MCF 10A (cell line): ENCODE results near the gene KLHL7. TPM values are rescaled to one million over a fixed set of nuclear protein-coding genes. Genes with fewer than 3 reads are reported as not detected.

Experiments
- BruUV-seq: library from RNA; stranded (reverse); fragments of 400-500 nt; replicated peaks from 2 replicates; lab custom pipeline; 2021; lab: Mats Ljungman, UMichigan
- CTCF ChIA-PET: fragments of 300-600 bp; sonication (Branson Sonifier 250); formaldehyde crosslinking; extraction: SDS; loops from one replicate; lab custom pipeline; 2021; ENCODE audit warnings: antibody characterized with exemption, inconsistent platforms; lab: Yijun Ruan, JAX
- POLR2A ChIA-PET: fragments of 300-600, 350-650 bp; sonication (Branson Sonifier 250); formaldehyde crosslinking; extraction: SDS; loops from one replicate; lab custom pipeline; 2020; ENCODE audit warnings: antibody characterized with exemption, inconsistent platforms; lab: Yijun Ruan, JAX
- DNase-seq: peaks from one replicate; pipeline ENCODE4 v3.0.0-alpha.2; 2018; ENCODE audit not compliant: unreplicated experiment
- H3K27ac Mint-ChIP-seq: one replicate; pipeline ENCODE4 v1.8.0; 2022; ENCODE audit warnings: mild to moderate bottlenecking, low read depth, mixed read lengths; ENCODE audit not compliant: unreplicated experiment
- H3K27me3 Mint-ChIP-seq: one replicate; pipeline ENCODE4 v1.8.0; 2022; ENCODE audit warnings: mixed read lengths; ENCODE audit not compliant: insufficient read depth, unreplicated experiment
- H3K36me3 Mint-ChIP-seq: one replicate; pipeline ENCODE4 v1.8.0; 2022; ENCODE audit warnings: mild to moderate bottlenecking, moderate library complexity, mixed read lengths; ENCODE audit not compliant: insufficient read depth, unreplicated experiment
- H3K4me1 Mint-ChIP-seq: one replicate; pipeline ENCODE4 v1.8.0; 2022; ENCODE audit warnings: mixed read lengths; ENCODE audit not compliant: insufficient read depth, unreplicated experiment
- H3K4me3 Mint-ChIP-seq: one replicate; pipeline ENCODE4 v1.8.0; 2022; ENCODE audit warnings: mild to moderate bottlenecking, moderate library complexity, mixed read lengths; ENCODE audit not compliant: unreplicated experiment
- H3K9me3 Mint-ChIP-seq: one replicate; pipeline ENCODE4 v1.8.0; 2022; ENCODE audit warnings: mixed read lengths; ENCODE audit not compliant: unreplicated experiment
- intact Hi-C: fragments of 100-400 bp; cut with micrococcal nuclease; formaldehyde crosslinking; loops from 2 replicates; pipeline ENCODE4 v1.14.1; 2022
- total RNA-seq: library from RNA; stranded (reverse); gene quantifications from 2 replicates; pipeline ENCODE4 v1.2.3, GENCODE V29; 2022
- TF ChIP-seq, protein P1 (sequence below): fragments of 200-600 bp; IDR thresholded peaks from one replicate; pipeline ENCODE4 v1.8.0; 2022; ENCODE audit warnings: antibody characterized with exemption, mild to moderate bottlenecking; ENCODE audit not compliant: unreplicated experiment

Gene KLHL7
- total RNA-seq, 1 experiment from 2014 or later = 19.1 TPM

DNA sequence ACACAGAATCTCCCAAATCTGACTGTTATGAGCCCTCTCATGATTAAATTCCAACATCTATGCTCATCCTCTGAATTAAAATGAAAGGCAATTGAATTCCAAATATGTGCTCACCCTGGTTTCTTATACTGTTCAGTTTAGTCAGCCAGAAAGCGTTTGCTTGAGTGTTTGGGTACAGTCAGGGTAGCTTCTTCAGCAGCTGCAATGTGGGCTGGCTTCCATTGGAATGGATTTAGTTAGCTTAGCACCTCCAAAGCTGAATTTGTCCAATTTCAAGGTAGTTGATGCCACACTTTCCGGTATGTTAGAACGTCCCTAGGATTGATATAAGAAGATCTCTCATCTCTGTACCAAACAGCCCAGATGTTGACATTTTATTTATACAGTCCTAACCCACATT, 9.3 kb downstream of the KLHL7 start:
- ChIA-PET POLR2A (interaction anchor here (5.8 kb wide), 1 partner anchor 8 kb away, joined by 55 read pairs; the partner anchor contains the start of gene KLHL7), CTCF (interaction anchor here (0.6 to 1.3 kb wide), 2 partner anchors 8 to 158 kb away, joined by 3 read pairs; no protein-coding TSS in a partner anchor)
- no peaks in the 10 kb centered on the region for H3K27me3 Mint-ChIP-seq
- TF ChIP-seq, protein P1, sequence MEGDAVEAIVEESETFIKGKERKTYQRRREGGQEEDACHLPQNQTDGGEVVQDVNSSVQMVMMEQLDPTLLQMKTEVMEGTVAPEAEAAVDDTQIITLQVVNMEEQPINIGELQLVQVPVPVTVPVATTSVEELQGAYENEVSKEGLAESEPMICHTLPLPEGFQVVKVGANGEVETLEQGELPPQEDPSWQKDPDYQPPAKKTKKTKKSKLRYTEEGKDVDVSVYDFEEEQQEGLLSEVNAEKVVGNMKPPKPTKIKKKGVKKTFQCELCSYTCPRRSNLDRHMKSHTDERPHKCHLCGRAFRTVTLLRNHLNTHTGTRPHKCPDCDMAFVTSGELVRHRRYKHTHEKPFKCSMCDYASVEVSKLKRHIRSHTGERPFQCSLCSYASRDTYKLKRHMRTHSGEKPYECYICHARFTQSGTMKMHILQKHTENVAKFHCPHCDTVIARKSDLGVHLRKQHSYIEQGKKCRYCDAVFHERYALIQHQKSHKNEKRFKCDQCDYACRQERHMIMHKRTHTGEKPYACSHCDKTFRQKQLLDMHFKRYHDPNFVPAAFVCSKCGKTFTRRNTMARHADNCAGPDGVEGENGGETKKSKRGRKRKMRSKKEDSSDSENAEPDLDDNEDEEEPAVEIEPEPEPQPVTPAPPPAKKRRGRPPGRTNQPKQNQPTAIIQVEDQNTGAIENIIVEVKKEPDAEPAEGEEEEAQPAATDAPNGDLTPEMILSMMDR = no peak
- peaks cover 8% of the 10 kb centered on the region for H3K4me1 Mint-ChIP-seq
- no peaks in the 10 kb centered on the region for H3K9me3 Mint-ChIP-seq
- H3K27ac Mint-ChIP-seq = no peak overlapping the region
- no peak for DNase-seq
- no peak overlapping the region for H3K4me3 Mint-ChIP-seq
- intact Hi-C loops = no loop called here
- BruUV-seq = no TSS peak
- peaks cover 6% of the 10 kb centered on the region for H3K36me3 Mint-ChIP-seq

DNA sequence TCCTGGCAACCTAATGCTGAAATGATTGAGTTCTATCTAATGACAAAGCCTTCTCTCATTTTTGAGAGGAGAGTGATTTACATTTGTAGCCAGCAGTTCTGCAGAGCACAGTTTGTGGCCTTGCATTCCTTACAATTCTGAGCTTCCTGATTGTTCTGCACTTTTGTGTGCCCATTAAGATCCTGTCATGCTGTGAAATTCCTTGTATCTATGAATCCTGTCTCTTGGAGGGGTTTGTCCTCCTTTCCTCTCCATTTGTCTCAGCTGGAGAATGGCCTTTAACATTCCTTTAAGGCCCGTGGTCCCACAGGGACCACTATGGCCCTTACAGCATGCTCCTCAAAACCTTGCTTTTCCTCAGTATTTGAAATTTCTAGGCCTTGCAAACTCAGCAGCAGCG, 10.4 kb downstream of the KLHL7 start:
- no peak for DNase-seq
- Mint-ChIP-seq H3K9me3 (no peaks in the 10 kb centered on the region), H3K36me3 (peaks cover 6% of the 10 kb centered on the region), H3K27me3 (no peaks in the 10 kb centered on the region), H3K27ac (no peak overlapping the region), H3K4me1 (peaks cover 5% of the 10 kb centered on the region), H3K4me3 (no peak overlapping the region)
- BruUV-seq = no TSS peak
- CTCF ChIA-PET = interaction anchor here (0.5 to 1.4 kb wide), 3 partner anchors 10 to 18 kb away, joined by 3 read pairs; no protein-coding TSS in a partner anchor
- POLR2A ChIA-PET = interaction anchor here (0.9 to 5.8 kb wide), 2 partner anchors 9 to 149 kb away, joined by 3 to 55 read pairs; partner anchors contain the start of gene KLHL7
- intact Hi-C loops = no loop called here
- TF ChIP-seq, protein P1 = no peak

DNA sequence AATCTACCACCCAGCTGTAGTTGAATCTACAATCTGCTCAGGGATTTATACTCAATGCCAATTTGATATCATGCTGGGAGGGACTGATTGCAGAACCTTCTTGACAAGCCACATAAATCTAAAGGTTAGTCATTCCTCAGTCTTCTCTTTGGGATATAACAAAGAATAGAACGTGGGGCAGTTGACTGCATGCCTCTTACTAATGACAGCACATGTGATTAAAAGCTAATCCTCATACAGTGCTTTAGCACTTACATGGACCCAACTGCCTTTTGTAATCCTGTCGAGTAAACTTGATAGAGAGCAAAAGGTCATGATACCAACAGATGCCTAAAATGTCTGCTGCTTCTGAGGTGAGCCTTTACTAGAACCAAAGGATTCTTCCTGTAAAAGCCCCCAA, 12.3 kb downstream of the KLHL7 start:
- intact Hi-C loops = no loop called here
- Mint-ChIP-seq H3K36me3 (peaks cover 14% of the 10 kb centered on the region), H3K9me3 (no peaks in the 10 kb centered on the region), H3K4me3 (no peak overlapping the region), H3K27me3 (no peaks in the 10 kb centered on the region), H3K27ac (no peak overlapping the region), H3K4me1 (peaks cover 5% of the 10 kb centered on the region)
- ChIA-PET CTCF (interaction anchor here (0.8 to 1.4 kb wide), 3 partner anchors 12 to 1027 kb away, joined by 3 to 5 read pairs (median 4); no protein-coding TSS in a partner anchor), POLR2A (interaction anchor here (5.8 kb wide), 1 partner anchor 11 kb away, joined by 55 read pairs; the partner anchor contains the start of gene KLHL7)
- DNase-seq = no peak
- no TSS peak for BruUV-seq
- TF ChIP-seq, protein P1 = no peak

DNA sequence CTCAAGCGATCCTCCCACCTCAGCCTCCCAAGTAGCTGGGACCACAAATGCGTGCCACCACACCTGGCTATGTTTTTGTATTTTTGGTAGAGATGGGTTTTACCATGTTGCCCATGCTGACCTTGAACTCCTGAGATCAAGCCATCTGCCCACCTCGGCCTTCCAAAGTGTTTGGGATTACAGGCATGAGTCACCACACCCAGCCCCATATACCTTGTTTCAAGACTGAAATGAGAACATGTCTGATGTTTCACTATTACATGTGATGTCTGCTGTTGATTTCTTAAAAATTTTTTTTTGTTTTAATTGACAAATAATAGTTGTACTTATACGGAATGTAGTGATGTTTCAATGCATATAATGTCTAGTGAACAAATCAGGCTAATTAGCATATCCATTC, 14.5 kb downstream of the KLHL7 start:
- TF ChIP-seq, protein P1 = no peak
- Mint-ChIP-seq H3K4me3 (no peak overlapping the region), H3K4me1 (peaks cover 5% of the 10 kb centered on the region), H3K27me3 (no peaks in the 10 kb centered on the region), H3K27ac (no peak overlapping the region), H3K9me3 (no peaks in the 10 kb centered on the region), H3K36me3 (peaks cover 14% of the 10 kb centered on the region)
- intact Hi-C loops = no loop called here
- no TSS peak for BruUV-seq
- POLR2A ChIA-PET = no interaction called here
- CTCF ChIA-PET = no interaction called here
- no peak for DNase-seq
